22Rv1 (cell line): ENCODE data around the gene ZNF652.

Experiments
- CTCF ChIP-seq: fragments of 450-650 bp; IDR thresholded peaks from 2 replicates; pipeline ENCODE4 v1.5.1; 2017; ENCODE audit warnings: mild to moderate bottlenecking
- ZFX ChIP-seq: fragments of 450-650 bp; IDR thresholded peaks from 2 replicates; pipeline ENCODE4 v1.6.1; 2017; ENCODE audit warnings: antibody characterized with exemption, borderline replicate concordance

GRCh38 chr17:49287481-49287880, 74.6 kb downstream of the ZNF652 start:
- TF ChIP-seq CTCF: no peak
- TF ChIP-seq ZFX: no peak
